ENCODE results near the gene VMAC.

Gene VMAC

DNA sequence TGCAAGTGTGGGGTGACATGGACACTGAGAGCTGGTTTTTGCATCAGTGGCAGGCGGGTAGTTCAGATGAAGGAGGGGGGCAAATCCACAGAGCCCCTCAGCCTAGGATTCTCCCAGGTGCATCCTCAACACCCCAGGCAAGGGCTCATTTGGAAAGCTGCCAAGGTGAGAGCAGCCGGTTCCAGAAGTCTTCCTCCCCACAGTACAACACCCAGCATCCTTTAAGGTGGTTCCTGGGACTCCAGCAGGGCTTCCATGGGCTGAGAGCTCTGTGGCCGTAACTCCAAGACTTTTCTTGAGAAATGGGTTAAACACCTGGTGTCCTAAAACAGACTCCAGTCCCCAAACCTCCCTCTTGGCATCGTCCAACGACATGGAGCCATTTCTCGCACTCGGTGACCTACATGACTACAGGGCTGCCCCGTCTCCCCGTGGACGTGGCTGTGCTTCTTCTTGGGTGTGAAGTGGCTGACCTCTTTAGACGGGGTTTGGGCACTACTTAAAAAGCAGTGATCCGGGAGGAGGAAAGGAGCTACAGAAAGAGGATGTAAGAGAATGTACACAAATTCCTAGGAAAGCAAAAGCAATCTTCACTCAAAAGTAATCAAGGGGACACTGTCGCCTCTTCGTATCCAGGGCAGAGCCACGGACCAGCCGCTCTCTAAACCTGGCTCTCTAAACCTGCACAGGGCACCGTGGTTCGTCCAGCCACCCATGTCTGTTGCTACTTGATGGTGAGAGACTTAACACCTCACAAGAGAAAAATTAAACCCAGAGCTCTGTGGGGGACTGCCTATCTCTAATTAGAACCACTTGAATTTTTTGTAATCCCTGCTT lies 47.7 kb downstream of the VMAC start:
- no peak for DNase-seq (ENCODE audit: low read depth)

DNA sequence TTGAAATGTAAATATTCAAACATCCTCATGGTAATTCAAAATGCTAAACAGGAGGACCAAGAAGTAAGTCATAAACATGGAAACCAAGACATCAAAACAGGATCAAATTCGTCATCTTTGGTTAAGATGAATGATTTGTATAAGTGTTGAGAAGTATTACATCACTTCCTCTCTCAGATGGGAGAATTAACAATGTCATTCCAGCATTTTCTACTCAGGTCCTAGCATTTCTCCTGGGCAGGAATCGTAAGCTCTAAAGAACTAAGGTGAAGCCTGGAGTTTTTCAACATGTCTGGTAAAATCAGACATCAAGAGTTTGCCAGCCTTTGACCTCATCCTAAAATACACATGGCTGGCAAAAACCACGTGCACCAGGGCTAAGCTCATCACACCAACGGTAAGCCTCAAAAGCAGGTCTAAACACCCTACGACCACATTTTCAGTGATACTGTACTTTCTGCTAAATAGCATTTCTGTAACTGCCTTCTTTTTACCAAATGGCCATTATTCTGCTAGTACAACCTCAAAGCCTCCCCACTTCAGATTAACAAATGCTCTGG lies 48.4 kb downstream of the VMAC start:
- DNase-seq (ENCODE audit: low read depth), result no peak

DNA sequence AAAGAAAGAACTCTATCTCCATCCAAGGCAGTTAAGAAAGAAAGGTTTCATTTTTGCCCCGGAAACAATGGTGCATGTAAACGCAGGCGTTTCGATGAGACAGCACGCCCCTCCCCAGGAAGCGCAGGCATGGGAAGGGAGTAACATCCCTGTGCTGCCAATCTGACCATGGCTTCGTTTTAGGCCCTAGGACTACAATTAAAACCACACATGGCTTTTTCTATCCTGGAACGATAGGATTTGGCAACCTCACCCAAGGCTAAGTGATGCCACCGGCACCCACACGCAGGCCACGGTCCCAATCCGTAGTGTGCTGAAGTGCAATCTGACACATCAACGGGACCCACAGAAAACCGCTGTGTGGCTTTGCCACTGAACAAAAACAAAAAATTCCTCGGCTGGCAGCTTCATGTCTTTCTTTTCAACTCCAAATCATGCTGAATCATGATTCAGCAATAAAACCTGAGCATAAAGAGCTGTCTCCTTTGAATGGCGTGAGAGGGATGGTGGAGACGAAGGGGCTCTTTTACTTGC lies 49.1 kb downstream of the VMAC start:
- no peak for DNase-seq (ENCODE audit: low read depth)

DNA sequence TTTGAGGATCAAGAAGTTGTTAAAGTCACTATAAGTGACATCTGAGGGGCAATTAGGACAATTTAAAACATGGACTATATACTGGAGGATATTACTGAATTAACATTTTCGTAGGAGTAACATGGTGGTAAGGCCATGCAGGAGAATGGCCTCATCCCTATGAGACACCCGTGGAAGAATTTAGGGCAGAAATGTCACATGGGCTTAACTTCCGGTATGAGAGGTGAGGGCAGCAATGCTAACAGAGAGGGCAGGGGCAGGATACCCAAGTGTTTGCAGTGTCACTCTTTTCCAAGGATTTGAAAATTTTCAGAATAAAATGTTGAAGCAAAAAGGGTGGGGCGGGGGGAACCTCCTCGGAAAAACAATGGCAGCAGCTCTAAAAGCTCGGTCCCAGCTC lies 49.6 kb downstream of the VMAC start:
- DNase-seq (ENCODE audit: low read depth), result no peak

DNA sequence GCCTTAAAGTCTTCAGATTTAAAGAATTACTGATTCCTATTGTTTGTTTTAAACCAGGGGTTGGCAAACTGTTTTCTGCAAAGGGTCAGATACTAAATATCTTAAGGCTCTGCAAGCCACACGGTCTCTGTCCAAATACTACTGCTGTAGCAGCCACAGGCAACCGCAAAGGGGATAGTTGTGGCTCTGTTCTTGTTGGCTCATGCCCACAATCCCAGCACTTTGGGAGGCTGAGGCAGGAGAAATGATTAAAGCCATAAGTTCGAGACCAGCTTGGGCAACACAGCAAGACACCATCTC lies 50.9 kb downstream of the VMAC start:
- no peak for DNase-seq (ENCODE audit: low read depth)

DNA sequence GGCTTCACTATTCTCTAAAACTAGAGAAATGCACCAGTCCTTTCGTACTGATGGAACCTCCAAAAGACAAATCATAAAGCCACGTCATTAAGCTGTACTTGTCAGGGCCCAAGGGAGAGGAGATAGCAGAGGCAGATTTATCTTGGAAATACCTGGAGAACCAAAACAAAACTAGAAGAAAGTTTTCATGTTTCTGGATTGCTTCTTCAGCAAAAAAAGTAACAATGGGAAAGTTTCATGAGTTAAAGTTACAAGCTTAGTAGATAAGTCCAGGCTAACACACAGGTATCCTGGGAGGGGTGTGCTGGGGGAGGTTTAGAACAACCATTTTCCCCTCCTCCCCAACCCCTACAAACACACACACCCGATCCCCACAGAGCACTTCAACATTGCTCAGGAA lies 51.7 kb downstream of the VMAC start:
- DNase-seq (ENCODE audit: low read depth), result no peak

DNA sequence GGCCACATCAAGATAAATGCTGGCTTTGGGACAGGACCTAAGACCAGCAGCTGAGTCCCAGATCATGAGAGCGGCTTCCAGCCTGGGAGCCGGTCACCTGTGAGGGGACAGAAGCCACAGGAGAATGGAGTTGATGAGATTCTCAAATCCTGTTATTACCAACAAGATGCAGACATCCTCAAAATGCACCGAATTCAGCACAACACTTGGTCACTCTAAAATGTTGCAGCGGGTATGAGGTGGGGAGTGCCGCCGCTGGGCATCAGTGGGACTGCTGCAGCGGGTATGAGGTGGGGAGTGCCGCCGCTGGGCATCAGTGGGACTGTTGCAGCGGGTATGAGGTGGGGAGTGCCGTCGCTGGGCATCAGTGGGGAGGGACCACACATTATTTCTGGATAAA lies 52.1 kb downstream of the VMAC start:
- no peak for DNase-seq (ENCODE audit: low read depth)

DNA sequence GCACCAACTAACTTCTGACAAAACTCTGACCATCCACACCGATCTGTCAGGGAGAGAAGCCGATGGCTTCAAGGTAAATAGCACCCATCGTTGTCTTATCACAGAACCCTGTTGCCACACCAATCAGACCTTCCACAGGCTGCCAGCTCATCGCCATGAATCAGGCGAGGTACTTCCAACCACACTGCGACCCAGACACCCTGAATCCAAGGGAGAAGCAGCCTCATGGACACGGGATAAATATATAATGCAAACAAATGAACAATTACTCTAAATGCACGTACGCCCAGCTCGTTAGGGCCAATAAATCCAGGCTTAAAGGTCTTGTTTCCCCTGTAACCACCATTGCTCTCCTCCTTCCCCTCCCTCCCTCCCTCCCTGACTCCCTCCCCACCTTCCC lies 52.5 kb downstream of the VMAC start:
- no peak for DNase-seq (ENCODE audit: low read depth)

DNA sequence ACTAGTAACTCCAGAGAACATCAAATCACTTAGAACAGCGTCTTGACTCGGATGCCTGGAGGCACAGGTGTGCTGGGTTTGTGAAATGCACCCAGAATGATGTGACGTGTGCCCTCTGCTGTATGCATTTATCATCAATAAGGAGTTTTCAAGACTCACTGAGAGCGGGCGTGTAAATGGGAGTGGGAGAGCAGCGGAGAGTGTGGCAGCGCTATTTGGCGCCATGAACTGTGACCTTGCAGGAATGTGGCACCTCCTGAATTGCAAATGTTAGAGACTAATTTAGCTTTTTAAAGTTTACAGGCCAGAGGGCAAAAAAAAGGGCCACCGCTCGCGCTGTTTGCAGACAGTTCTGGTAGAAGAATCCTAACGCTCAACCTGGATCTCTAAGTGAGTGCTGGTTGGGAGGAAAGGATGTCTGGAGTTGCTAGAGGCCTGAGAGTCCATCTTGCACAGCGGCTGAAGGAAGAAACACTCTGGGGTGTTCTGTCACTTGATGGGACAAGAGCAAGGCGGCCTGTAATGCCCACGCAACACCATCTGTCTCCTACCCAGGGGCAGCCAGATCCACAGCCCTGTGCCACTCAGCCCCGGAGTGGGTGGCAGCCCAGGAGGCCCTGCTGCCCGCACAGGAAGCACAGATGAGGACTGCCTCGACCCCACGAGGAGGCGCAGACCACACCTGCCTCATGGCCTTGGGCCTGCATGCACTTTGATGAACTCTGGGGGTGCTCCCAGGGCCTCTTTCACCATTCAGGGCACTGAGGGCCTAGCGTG lies 53.6 kb downstream of the VMAC start:
- DNase-seq (ENCODE audit: low read depth), result no peak

DNA sequence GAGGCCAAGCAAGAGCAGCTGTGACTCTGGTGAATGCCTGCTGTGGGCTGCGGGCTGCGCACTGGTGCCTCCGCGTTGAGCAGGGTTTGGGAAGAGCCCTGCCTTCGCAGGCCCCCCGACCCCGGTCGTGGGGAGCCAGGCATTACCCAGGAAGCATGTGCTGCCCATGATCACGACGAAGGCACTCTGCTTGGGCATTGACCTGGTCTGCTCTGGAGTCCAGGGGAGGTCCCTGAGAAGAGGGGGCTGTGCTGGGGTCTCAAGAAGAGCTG lies 54.1 kb downstream of the VMAC start:
- no peak for DNase-seq (ENCODE audit: low read depth)

DNA sequence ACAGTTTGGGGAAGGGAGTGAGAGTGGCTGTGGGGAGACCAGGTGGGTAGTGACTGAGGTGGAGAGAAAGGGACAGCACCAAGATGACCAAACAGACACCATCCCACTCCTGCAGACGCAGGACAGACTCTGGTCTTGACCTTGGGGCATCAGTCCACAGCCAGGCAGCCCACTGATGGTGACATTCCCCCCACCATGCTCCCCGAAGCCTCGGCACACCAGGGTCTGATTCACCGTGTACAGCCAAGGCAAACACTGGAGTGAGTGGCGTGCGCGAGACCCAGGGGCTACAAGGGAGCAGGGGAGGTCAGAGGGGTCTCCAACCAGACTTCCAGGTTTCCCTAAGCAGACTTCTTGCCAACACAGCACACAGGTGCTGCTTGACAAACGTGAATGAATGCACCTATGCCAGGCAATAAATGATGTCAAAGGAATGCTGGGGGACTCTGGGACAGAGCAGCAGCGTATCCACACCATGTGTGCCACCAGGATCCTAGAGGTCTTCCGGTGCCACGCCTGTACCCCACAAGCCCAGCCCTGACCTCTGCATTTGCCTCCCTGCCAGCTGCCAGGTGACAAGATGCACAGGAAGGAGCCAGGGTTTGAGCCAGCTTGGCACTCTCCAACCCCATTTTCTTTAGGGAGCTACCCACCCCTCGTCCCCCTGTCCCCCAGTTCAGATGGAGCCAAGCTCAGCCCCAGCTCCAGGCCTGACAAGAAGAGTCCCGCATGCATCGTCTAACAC lies 54.8 kb downstream of the VMAC start:
- DNase-seq (ENCODE audit: low read depth), result no peak

Data from stimulated activated CD8-positive, alpha-beta memory T cell treated with anti-CD3 and anti-CD28 coated beads, Interleukin-12 subunit alpha, Interleukin-12 subunit beta, amount 100 ng/mL, for 4 hours (primary cell).